ENCODE results near the gene SSH2. TPM values are rescaled to one million over a fixed set of nuclear protein-coding genes. Genes with fewer than 3 reads are reported as not detected.

The SSH2 gene
- total RNA-seq, 5 donors from 2014 or later (not counting 1 experiment from before 2014, with no cell fraction given): 76.2 to 115 (median 82.7) TPM

- peak within 1 kb of the TSS; percentile 92 to 94 for H3K27ac Mint-ChIP-seq
- DNase-seq (peak; percentile 68 to 93 (median 81)), ATAC-seq (replicated peaks in 1 of 4) (peak; percentile 81 to 88 (median 84))
- H3K27ac ChIP-seq (ENCODE audit: low read length): peak within 1 kb of the TSS; percentile 60
- H3K4me3 ChIP-seq (ENCODE audit: control insufficient read depth in 1 of 2, extremely low read depth in 1 of 2, low read length in 1 of 2): peak within 1 kb of the TSS; percentile 78 to 80
- POLR2A ChIA-PET: no interaction called here
- peaks cover 0 to 12% of the 10 kb centered on the region in 2 experiments for H3K27me3 ChIP-seq (replicated peaks in 1 of 2; ENCODE audit: control insufficient read depth in 2 of 2, extremely low read depth in 1 of 2, insufficient read depth in 2 of 2, low read length in 1 of 2)
- no peaks in the 10 kb centered on the region for H3K9me3 Mint-ChIP-seq
- H3K27me3 Mint-ChIP-seq: no peaks in the 10 kb centered on the region
- no peaks in the 10 kb centered on the region for H3K36me3 Mint-ChIP-seq
- peaks cover 58 to 70% (median 69%) of the 10 kb centered on the region in 3 donors for H3K4me1 Mint-ChIP-seq
- no peaks in the 10 kb centered on the region for H3K36me3 ChIP-seq (ENCODE audit: control insufficient read depth in 2 of 2, extremely low read depth in 1 of 2, insufficient read depth in 1 of 2, low read length in 1 of 2)
- peaks cover 38 to 81% of the 10 kb centered on the region in 2 experiments for H3K4me1 ChIP-seq (ENCODE audit: control insufficient read depth in 1 of 2, extremely low read depth in 1 of 2, insufficient read depth in 2 of 2, low read length in 2 of 2)
- H3K4me3 Mint-ChIP-seq: peak within 1 kb of the TSS; percentile 87 to 93 (median 89)
- CTCF ChIA-PET: no interaction called here
- no peaks in the 10 kb centered on the region for H3K9me3 ChIP-seq
- WGBS (ENCODE audit: insufficient coverage): under 1% methylated on average over 47 of the region's 70 CpGs
These were observed 340.3 kb downstream of the SSH2 start, which contains the start of gene GIT1 for GRCh38 chr17:29589524-29590410. TSS of gene GIT1 (minus strand) at chr17:29589648. CDS start at chr17:29589378, 270 bp downstream.

GRCh38 chr17:29588562-29589411 lies 341.2 kb downstream of the SSH2 start:
- H3K36me3 ChIP-seq (ENCODE audit: control insufficient read depth in 2 of 2, extremely low read depth in 1 of 2, insufficient read depth in 1 of 2, low read length in 1 of 2): no peaks in the 10 kb centered on the region
- H3K4me1 ChIP-seq (ENCODE audit: control insufficient read depth in 1 of 2, extremely low read depth in 1 of 2, insufficient read depth in 2 of 2, low read length in 2 of 2): peaks cover 38 to 84% of the 10 kb centered on the region in 2 experiments
- ChIA-PET POLR2A (no interaction called here), CTCF (interaction anchor here in 1 of 2 donors (1.2 to 2.0 kb wide), 2 partner anchors 28 to 32 kb away, joined by 4 to 10 read pairs; no protein-coding TSS in a partner anchor)
- H3K4me3 ChIP-seq (ENCODE audit: control insufficient read depth in 1 of 2, extremely low read depth in 1 of 2, low read length in 1 of 2): peak overlapping the region; percentile 75 to 80
- DNase-seq (peak in 14 of 35 experiments; percentile 8 to 62 (median 38)), ATAC-seq (replicated peaks in 1 of 4) (peak; percentile 12 to 37 (median 25))
- H3K27me3 ChIP-seq (replicated peaks in 1 of 2; ENCODE audit: control insufficient read depth in 2 of 2, extremely low read depth in 1 of 2, insufficient read depth in 2 of 2, low read length in 1 of 2): peaks cover 0 to 2% of the 10 kb centered on the region in 2 experiments
- H3K27ac ChIP-seq (ENCODE audit: low read length): peak overlapping the region; percentile 11
- Mint-ChIP-seq H3K4me1 (peaks cover 67 to 75% (median 75%) of the 10 kb centered on the region in 3 donors), H3K9me3 (no peaks in the 10 kb centered on the region), H3K27me3 (no peaks in the 10 kb centered on the region), H3K4me3 (peak overlapping the region; percentile 87 to 93 (median 89)), H3K36me3 (no peaks in the 10 kb centered on the region), H3K27ac (peak overlapping the region; percentile 92 to 94)
- no peaks in the 10 kb centered on the region for H3K9me3 ChIP-seq
- WGBS (ENCODE audit: insufficient coverage): under 1% methylated on average over 70 of the region's 72 CpGs

GRCh38 chr17:29588017-29588561 lies 341.9 kb downstream of the SSH2 start:
- no peaks in the 10 kb centered on the region for H3K9me3 ChIP-seq
- Mint-ChIP-seq H3K36me3 (no peaks in the 10 kb centered on the region), H3K27me3 (no peaks in the 10 kb centered on the region), H3K4me3 (peak overlapping the region; percentile 87 to 93 (median 89)), H3K9me3 (no peaks in the 10 kb centered on the region), H3K27ac (peak overlapping the region; percentile 92 to 94), H3K4me1 (peaks cover 69 to 78% (median 75%) of the 10 kb centered on the region in 3 donors)
- peaks cover 37 to 81% of the 10 kb centered on the region in 2 experiments for H3K4me1 ChIP-seq (ENCODE audit: control insufficient read depth in 1 of 2, extremely low read depth in 1 of 2, insufficient read depth in 2 of 2, low read length in 2 of 2)
- H3K4me3 ChIP-seq (ENCODE audit: control insufficient read depth in 1 of 2, extremely low read depth in 1 of 2, low read length in 1 of 2): peak overlapping the region; percentile 75 to 80
- H3K27me3 ChIP-seq (replicated peaks in 1 of 2; ENCODE audit: control insufficient read depth in 2 of 2, extremely low read depth in 1 of 2, insufficient read depth in 2 of 2, low read length in 1 of 2): no peaks in the 10 kb centered on the region
- H3K36me3 ChIP-seq (ENCODE audit: control insufficient read depth in 2 of 2, extremely low read depth in 1 of 2, insufficient read depth in 1 of 2, low read length in 1 of 2): peaks cover under 1 to 6% of the 10 kb centered on the region in 2 donors
- no peak for DNase-seq
- 3% methylated on average over 3 of the region's 8 CpGs for WGBS (ENCODE audit: insufficient coverage)
- ChIA-PET CTCF (interaction anchor here in 1 of 2 donors (0.9 to 2.0 kb wide), 3 partner anchors 20 to 32 kb away, joined by 3 to 10 read pairs (median 4); partner anchors contain the start of gene TP53I13), POLR2A (no interaction called here)
- H3K27ac ChIP-seq (ENCODE audit: low read length): peak overlapping the region; percentile 11
- ATAC-seq (replicated peaks in 1 of 4): no peak

- no peaks in the 10 kb centered on the region for H3K27me3 ChIP-seq (replicated peaks in 1 of 2; ENCODE audit: control insufficient read depth in 2 of 2, extremely low read depth in 1 of 2, insufficient read depth in 2 of 2, low read length in 1 of 2)
- peaks cover 36 to 77% of the 10 kb centered on the region in 2 experiments for H3K4me1 ChIP-seq (ENCODE audit: control insufficient read depth in 1 of 2, extremely low read depth in 1 of 2, insufficient read depth in 2 of 2, low read length in 2 of 2)
- H3K4me3 ChIP-seq (ENCODE audit: control insufficient read depth in 1 of 2, extremely low read depth in 1 of 2, low read length in 1 of 2): peak overlapping the region in 1 of 2 donors; percentile 75
- H3K4me3 Mint-ChIP-seq: peak overlapping the region; percentile 87 to 93 (median 89)
- no peaks in the 10 kb centered on the region for H3K27me3 Mint-ChIP-seq
- DNase-seq (no peak), ATAC-seq (replicated peaks in 1 of 4) (no peak)
- no peak overlapping the region for H3K27ac ChIP-seq (ENCODE audit: low read length)
- ChIA-PET CTCF (interaction anchor here in 1 of 2 donors (0.9 to 2.0 kb wide), 3 partner anchors 19 to 33 kb away, joined by 3 to 10 read pairs (median 4); partner anchors contain the start of gene TP53I13), POLR2A (no interaction called here)
- H3K27ac Mint-ChIP-seq: peak overlapping the region; percentile 92 to 94
- H3K36me3 Mint-ChIP-seq: no peaks in the 10 kb centered on the region
- peaks cover 69 to 75% (median 72%) of the 10 kb centered on the region in 3 donors for H3K4me1 Mint-ChIP-seq
- H3K9me3 ChIP-seq: no peaks in the 10 kb centered on the region
- WGBS (ENCODE audit: insufficient coverage): 75% methylated on average over 2 of the region's 6 CpGs
- no peaks in the 10 kb centered on the region for H3K9me3 Mint-ChIP-seq
- H3K36me3 ChIP-seq (ENCODE audit: control insufficient read depth in 2 of 2, extremely low read depth in 1 of 2, insufficient read depth in 1 of 2, low read length in 1 of 2): peaks cover 5 to 11% of the 10 kb centered on the region in 2 donors
These were observed 342.4 kb downstream of the SSH2 start for GRCh38 chr17:29587591-29587990.

- H3K27ac ChIP-seq (ENCODE audit: low read length): no peak overlapping the region
- H3K4me3 Mint-ChIP-seq: peak overlapping the region; percentile 87 to 93 (median 89)
- ChIA-PET POLR2A (no interaction called here), CTCF (interaction anchor here in 1 of 2 donors (0.6 to 2.0 kb wide), 3 partner anchors 19 to 191 kb away, joined by 3 to 10 read pairs (median 4); partner anchors contain the start of gene TP53I13)
- no peaks in the 10 kb centered on the region for H3K27me3 ChIP-seq (replicated peaks in 1 of 2; ENCODE audit: control insufficient read depth in 2 of 2, extremely low read depth in 1 of 2, insufficient read depth in 2 of 2, low read length in 1 of 2)
- peaks cover 6 to 17% of the 10 kb centered on the region in 2 donors for H3K36me3 ChIP-seq (ENCODE audit: control insufficient read depth in 2 of 2, extremely low read depth in 1 of 2, insufficient read depth in 1 of 2, low read length in 1 of 2)
- DNase-seq (no peak), ATAC-seq (replicated peaks in 1 of 4) (no peak)
- peaks cover 30 to 70% of the 10 kb centered on the region in 2 experiments for H3K4me1 ChIP-seq (ENCODE audit: control insufficient read depth in 1 of 2, extremely low read depth in 1 of 2, insufficient read depth in 2 of 2, low read length in 2 of 2)
- H3K27ac Mint-ChIP-seq: peak overlapping the region; percentile 92 to 94
- WGBS (ENCODE audit: insufficient coverage): 96% methylated on average over 3 of the region's 9 CpGs
- peaks cover 65 to 68% (median 68%) of the 10 kb centered on the region in 3 donors for H3K4me1 Mint-ChIP-seq
- H3K27me3 Mint-ChIP-seq: no peaks in the 10 kb centered on the region
- no peak overlapping the region for H3K4me3 ChIP-seq (ENCODE audit: control insufficient read depth in 1 of 2, extremely low read depth in 1 of 2, low read length in 1 of 2)
- H3K9me3 Mint-ChIP-seq: no peaks in the 10 kb centered on the region
- H3K36me3 Mint-ChIP-seq: peaks cover 3% of the 10 kb centered on the region
- no peaks in the 10 kb centered on the region for H3K9me3 ChIP-seq
These were observed 343.2 kb downstream of the SSH2 start for GRCh38 chr17:29586676-29587469.
